Keratinocyte (primary cell): ENCODE data around the gene FAM163A. TPM values are rescaled to one million over a fixed set of nuclear protein-coding genes. Genes with fewer than 3 reads are reported as not detected.

ENCODE experiments used
- DNase-seq: peaks from one replicate; pipeline ENCODE4 v3.0.0-alpha.2; 2011; ENCODE audit warnings: low read depth, missing footprints, low spot score
- FAIRE-seq: peaks from 2 replicates; lab custom pipeline; 2011; peaks lifted over from hg19 to GRCh38; lab: Jason Lieb, UNC
- H2AFZ ChIP-seq: 2 replicates; pipeline ENCODE4 v1.6.0; 2012; ENCODE audit warnings: low read length, control low read depth, inconsistent platforms; ENCODE audit not compliant: control insufficient read depth
- H3K27ac ChIP-seq: 2 replicates; pipeline ENCODE4 v1.5.1; 2011; ENCODE audit warnings: low read length; ENCODE audit not compliant: control insufficient read depth, insufficient read depth
- H3K27me3 ChIP-seq: 3 replicates; pipeline ENCODE4 v1.6.0; 2011; ENCODE audit warnings: low read length; ENCODE audit not compliant: control insufficient read depth, insufficient read depth; ENCODE audit errors: extremely low read depth
- H3K36me3 ChIP-seq, 2 experiments: 2 replicates in 1 of 2; 3 replicates in 1 of 2; pipeline ENCODE4 v1.5.1; 2011; ENCODE audit warnings: low read length in 2 of 2, mild to moderate bottlenecking in 1 of 2; ENCODE audit not compliant: control insufficient read depth in 2 of 2, insufficient read depth in 2 of 2; ENCODE audit errors: extremely low read depth in 1 of 2
- H3K4me1 ChIP-seq: 3 replicates; pipeline ENCODE4 v1.5.1; 2011; ENCODE audit warnings: low read length; ENCODE audit not compliant: control insufficient read depth, insufficient read depth; ENCODE audit errors: extremely low read depth
- H3K4me2 ChIP-seq: 3 replicates; pipeline ENCODE4 v1.6.0; 2011; ENCODE audit warnings: low read depth, low read length; ENCODE audit not compliant: control insufficient read depth, insufficient read depth; ENCODE audit errors: extremely low read depth
- H3K4me3 ChIP-seq, 3 experiments: fragments of 200-600 bp in 1 of 3; sonication (generic) in 1 of 3; 2 replicates in 2 of 3; 3 replicates in 1 of 3; pipeline ENCODE4 v1.5.1; 2011 to 2016; ENCODE audit warnings: low read length in 3 of 3, mild to moderate bottlenecking in 3 of 3, control low read depth in 2 of 3, inconsistent platforms in 1 of 3, low read depth in 1 of 3, mixed read lengths in 1 of 3, mixed run types in 1 of 3, moderate library complexity in 1 of 3; ENCODE audit not compliant: control insufficient read depth in 2 of 3, insufficient read depth in 2 of 3; ENCODE audit errors: extremely low read depth in 1 of 3
- H3K79me2 ChIP-seq: 2 replicates; pipeline ENCODE4 v1.6.0; 2012; ENCODE audit warnings: low read length; ENCODE audit not compliant: control insufficient read depth, insufficient read depth
- H3K9ac ChIP-seq: 3 replicates; pipeline ENCODE4 v1.6.0; 2011; ENCODE audit warnings: low read length; ENCODE audit not compliant: control insufficient read depth, insufficient read depth; ENCODE audit errors: extremely low read depth
- H3K9me1 ChIP-seq: 3 replicates; pipeline ENCODE4 v1.6.0; 2011; ENCODE audit warnings: low read length; ENCODE audit not compliant: control insufficient read depth, insufficient read depth; ENCODE audit errors: extremely low read depth
- H3K9me3 ChIP-seq: 2 replicates; pipeline ENCODE4 v1.5.1; 2012; ENCODE audit warnings: low read depth, low read length; ENCODE audit not compliant: control insufficient read depth
- H4K20me1 ChIP-seq: 3 replicates; pipeline ENCODE4 v1.6.0; 2011; ENCODE audit warnings: low read length; ENCODE audit not compliant: control insufficient read depth, insufficient read depth; ENCODE audit errors: extremely low read depth
- CTCF ChIP-seq, 3 experiments: IDR thresholded peaks in 1 of 3; conservative IDR thresholded peaks in 1 of 3; optimal IDR thresholded peaks in 1 of 3; 2 replicates in 2 of 3; 3 replicates in 1 of 3; pipeline versions ENCODE3 to v1.5.1; 2011; ENCODE audit warnings: low read length in 3 of 3, mild to moderate bottlenecking in 3 of 3, moderate library complexity in 2 of 3, control low read depth in 1 of 3, inconsistent platforms in 1 of 3; ENCODE audit not compliant: insufficient read depth in 2 of 3; ENCODE audit errors: extremely low read depth in 1 of 3
- EZH2 ChIP-seq: IDR thresholded peaks from one replicate; pipeline ENCODE4 v1.6.1; 2012; ENCODE audit warnings: inconsistent platforms, mild to moderate bottlenecking, low read length, moderate library complexity
- dilution Hi-C: fragments of 300-500 bp; cut with MboI; formaldehyde crosslinking; loops from one replicate; pipeline ENCODE4 v1.7.0; 2020; ENCODE audit warnings: low sequenced_read_pairs; ENCODE audit not compliant: extremely low pct_ligation_motif_present
- polyA plus RNA-seq, 5 experiments: library from polyadenylated mRNA; depleted of rRNA in 3 of 5; stranded (reverse) in 3 of 5; stranded (forward) in 1 of 5; unstranded in 1 of 5; fragments of >200 nt; gene quantifications; 1 replicate in 1 of 5; 2 replicates in 3 of 5; 3 replicates in 1 of 5; pipeline versions ENCODE4 v1.2.1 to v1.2.3, GENCODE V29; 2011 to 2012; ENCODE audit warnings: missing spikeins in 2 of 5, low read depth in 1 of 5, low replicate concordance in 1 of 5

The FAM163A gene
- polyA plus RNA-seq, 1 donor (not counting 4 experiments of a cell fraction or from before 2014, with no cell fraction given) = not detected

- H3K27ac ChIP-seq = no peak overlapping the region
- dilution Hi-C loops = no loop called here
- no peak overlapping the region for H2AFZ ChIP-seq
- H4K20me1 ChIP-seq = peaks cover 3% of the 10 kb centered on the region
- H3K79me2 ChIP-seq = no peaks in the 10 kb centered on the region
- no peak overlapping the region for H3K4me3 ChIP-seq
- no peak for FAIRE-seq
- H3K9ac ChIP-seq = no peak overlapping the region
- no peak for TF ChIP-seq CTCF (optimal IDR thresholded peaks at IDR 0.05 in 1 of 3, IDR thresholded peaks at IDR 0.05 in 1 of 3, conservative IDR thresholded peaks at IDR 0.05 in 1 of 3; ENCODE audit: extremely low read depth in 1 of 3, insufficient read depth in 2 of 3, low read length in 3 of 3)
- peak; percentile 75 for TF ChIP-seq EZH2
- H3K4me2 ChIP-seq = no peak overlapping the region
- H3K36me3 ChIP-seq = no peaks in the 10 kb centered on the region
- H3K27me3 ChIP-seq = peaks cover 62% of the 10 kb centered on the region
- no peaks in the 10 kb centered on the region for H3K9me1 ChIP-seq
- no peak for DNase-seq
- no peaks in the 10 kb centered on the region for H3K9me3 ChIP-seq
- no peaks in the 10 kb centered on the region for H3K4me1 ChIP-seq
These were observed 749 bp downstream of the FAM163A start for GRCh38 chr1:179743679-179744400.

- H3K27ac ChIP-seq = no peak overlapping the region
- DNase-seq (no peak), FAIRE-seq (no peak)
- H3K4me1 ChIP-seq = no peaks in the 10 kb centered on the region
- no peaks in the 10 kb centered on the region for H3K9me1 ChIP-seq
- H3K27me3 ChIP-seq = peaks cover 62% of the 10 kb centered on the region
- no peak overlapping the region for H2AFZ ChIP-seq
- no peak overlapping the region for H3K4me3 ChIP-seq
- no peaks in the 10 kb centered on the region for H3K79me2 ChIP-seq
- H3K4me2 ChIP-seq = no peak overlapping the region
- H3K9me3 ChIP-seq = no peaks in the 10 kb centered on the region
- peaks cover 3% of the 10 kb centered on the region for H4K20me1 ChIP-seq
- H3K9ac ChIP-seq = no peak overlapping the region
- H3K36me3 ChIP-seq = no peaks in the 10 kb centered on the region
- dilution Hi-C loops = no loop called here
- TF ChIP-seq CTCF (optimal IDR thresholded peaks at IDR 0.05 in 1 of 3, IDR thresholded peaks at IDR 0.05 in 1 of 3, conservative IDR thresholded peaks at IDR 0.05 in 1 of 3; ENCODE audit: extremely low read depth in 1 of 3, insufficient read depth in 2 of 3, low read length in 3 of 3) = no peak
- peak; percentile 53 for TF ChIP-seq EZH2
These were observed 1.5 kb downstream of the FAM163A start for GRCh38 chr1:179744401-179745130.
